ENCODE results near the gene SLC10A3. TPM values are rescaled to one million over a fixed set of nuclear protein-coding genes. Genes with fewer than 3 reads are reported as not detected.

SLC10A3 gene
- total RNA-seq, 2 experiments from 2014 or later: 15.7 to 16.4 TPM

GRCh38 chrX:154516656-154517100 lies 26.2 kb upstream of the SLC10A3 start:
- Mint-ChIP-seq H3K27me3 (no peaks in the 10 kb centered on the region), H3K36me3 (ENCODE audit: low read depth) (peaks cover 10% of the 10 kb centered on the region), H3K27ac (peak overlapping the region; percentile 91), H3K4me3 (peak overlapping the region; percentile 89), H3K9me3 (no peaks in the 10 kb centered on the region), H3K4me1 (ENCODE audit: low read depth) (peaks cover 21% of the 10 kb centered on the region)
- CTCF ChIA-PET: interaction anchor here (2.5 kb wide), 1 partner anchor 10 kb away, joined by 8 read pairs; no protein-coding TSS in a partner anchor
- Histone ChIP-seq H3K4me1 (ENCODE audit: insufficient read depth, low read length) (peaks cover 39% of the 10 kb centered on the region), H3K27me3 (ENCODE audit: control insufficient read depth in 1 of 2, insufficient read depth in 2 of 2, low read length in 2 of 2) (no peaks in the 10 kb centered on the region), H3K27ac (ENCODE audit: low read depth in 1 of 2, low read length in 2 of 2) (peak overlapping the region; percentile 35 to 44), H3K36me3 (ENCODE audit: insufficient read depth, low read length) (no peaks in the 10 kb centered on the region), H3K4me3 (ENCODE audit: low read length) (peak overlapping the region; percentile 62), H3K9me3 (ENCODE audit: control insufficient read depth in 1 of 2, insufficient read depth in 1 of 2, low read length in 2 of 2) (no peaks in the 10 kb centered on the region)
- POLR2A ChIA-PET: interaction anchor here (0.6 to 3.8 kb wide), 14 partner anchors 10 to 420 kb away, joined by 3 to 35 read pairs (median 4); partner anchors contain the start of genes FLNA, LAGE3, RPL10 and SLC10A3
- DNase-seq (peak in 3 of 14 experiments; percentile 24 to 56 (median 50)), ATAC-seq (ENCODE audit: poor library complexity) (peak; percentile 18)
- TF ChIP-seq, protein P1, sequence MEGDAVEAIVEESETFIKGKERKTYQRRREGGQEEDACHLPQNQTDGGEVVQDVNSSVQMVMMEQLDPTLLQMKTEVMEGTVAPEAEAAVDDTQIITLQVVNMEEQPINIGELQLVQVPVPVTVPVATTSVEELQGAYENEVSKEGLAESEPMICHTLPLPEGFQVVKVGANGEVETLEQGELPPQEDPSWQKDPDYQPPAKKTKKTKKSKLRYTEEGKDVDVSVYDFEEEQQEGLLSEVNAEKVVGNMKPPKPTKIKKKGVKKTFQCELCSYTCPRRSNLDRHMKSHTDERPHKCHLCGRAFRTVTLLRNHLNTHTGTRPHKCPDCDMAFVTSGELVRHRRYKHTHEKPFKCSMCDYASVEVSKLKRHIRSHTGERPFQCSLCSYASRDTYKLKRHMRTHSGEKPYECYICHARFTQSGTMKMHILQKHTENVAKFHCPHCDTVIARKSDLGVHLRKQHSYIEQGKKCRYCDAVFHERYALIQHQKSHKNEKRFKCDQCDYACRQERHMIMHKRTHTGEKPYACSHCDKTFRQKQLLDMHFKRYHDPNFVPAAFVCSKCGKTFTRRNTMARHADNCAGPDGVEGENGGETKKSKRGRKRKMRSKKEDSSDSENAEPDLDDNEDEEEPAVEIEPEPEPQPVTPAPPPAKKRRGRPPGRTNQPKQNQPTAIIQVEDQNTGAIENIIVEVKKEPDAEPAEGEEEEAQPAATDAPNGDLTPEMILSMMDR (IDR thresholded peaks at IDR 0.05): no peak
- intact Hi-C loops (cut with DNase I, micrococcal nuclease): loop anchor here in 1 of 2 experiments (2.0 to 5.0 kb wide), 3 partner anchors 16 to 39 kb away; partner anchors contain the start of gene LAGE3

DNA sequence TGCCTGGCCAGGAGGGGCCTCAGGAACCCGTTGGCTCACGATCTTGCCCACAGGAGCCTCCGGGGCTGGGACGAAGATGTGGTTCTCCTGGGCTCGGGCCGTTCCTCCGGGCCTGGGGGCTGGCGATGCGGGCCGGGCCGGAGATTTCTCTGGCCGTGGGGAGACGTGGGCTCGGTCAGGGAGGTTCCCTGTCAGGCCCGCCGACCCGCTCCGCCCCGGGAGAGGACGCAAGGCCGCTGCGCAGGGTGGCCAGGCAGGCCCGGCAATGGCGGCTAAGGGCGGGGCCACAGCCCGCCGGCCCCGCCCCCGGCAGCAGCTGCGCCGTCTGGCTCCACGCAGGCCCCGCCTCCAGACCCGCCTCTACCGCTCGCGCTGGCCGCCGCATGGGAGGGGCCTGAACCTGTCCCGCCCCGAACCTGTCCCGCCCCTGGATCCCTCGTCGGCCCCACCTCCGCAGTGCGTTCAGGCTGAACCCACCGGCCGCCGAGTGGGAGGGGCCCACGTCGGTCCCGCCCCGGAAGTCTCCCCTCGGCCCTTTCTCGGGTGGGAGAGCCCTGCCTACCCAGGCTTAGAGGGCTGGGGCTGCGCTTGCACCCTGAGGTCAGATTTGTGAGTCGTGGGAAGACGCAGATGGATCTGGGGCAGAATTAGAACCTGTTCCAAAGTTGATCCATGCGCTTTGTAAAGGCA lies 25.7 kb upstream of the SLC10A3 start, which contains the start of gene FAM3A:
Gene FAM3A (minus strand): TSS at position 267 of the 690 bp plus-strand sequence. CDS start 460 bp downstream, outside the sequence.
- POLR2A ChIA-PET: interaction anchor here (0.6 to 3.8 kb wide), 18 partner anchors 11 to 419 kb away, joined by 3 to 35 read pairs (median 3); partner anchors contain the start of genes FLNA, LAGE3, RPL10 and SLC10A3
- no peaks in the 10 kb centered on the region for H3K9me3 ChIP-seq (ENCODE audit: control insufficient read depth in 1 of 2, insufficient read depth in 1 of 2, low read length in 2 of 2)
- H3K4me1 ChIP-seq (ENCODE audit: insufficient read depth, low read length): peaks cover 44% of the 10 kb centered on the region
- H3K27me3 Mint-ChIP-seq: no peaks in the 10 kb centered on the region
- CTCF ChIA-PET: interaction anchor here (2.5 kb wide), 1 partner anchor 11 kb away, joined by 8 read pairs; no protein-coding TSS in a partner anchor
- intact Hi-C loops (cut with DNase I, micrococcal nuclease): loop anchor here in 1 of 2 experiments (2.0 to 5.0 kb wide), 3 partner anchors 17 to 39 kb away; partner anchors contain the start of gene LAGE3
- H3K27ac ChIP-seq (ENCODE audit: low read depth in 1 of 2, low read length in 2 of 2): peak within 1 kb of the TSS; percentile 41 to 76
- TF ChIP-seq, protein P1 (IDR thresholded peaks at IDR 0.05): no peak
- peaks cover 22% of the 10 kb centered on the region for H3K4me1 Mint-ChIP-seq (ENCODE audit: low read depth)
- peak within 1 kb of the TSS; percentile 78 for H3K4me3 ChIP-seq (ENCODE audit: low read length)
- DNase-seq: peak; percentile 88 to 95 (median 92)
- peaks cover 11% of the 10 kb centered on the region for H3K36me3 Mint-ChIP-seq (ENCODE audit: low read depth)
- H3K9me3 Mint-ChIP-seq: no peaks in the 10 kb centered on the region
- H3K27ac Mint-ChIP-seq: peak within 1 kb of the TSS; percentile 91
- no peaks in the 10 kb centered on the region for H3K36me3 ChIP-seq (ENCODE audit: insufficient read depth, low read length)
- ATAC-seq (ENCODE audit: poor library complexity): peak; percentile 95
- H3K4me3 Mint-ChIP-seq: peak within 1 kb of the TSS; percentile 89
- no peaks in the 10 kb centered on the region for H3K27me3 ChIP-seq (ENCODE audit: control insufficient read depth in 1 of 2, insufficient read depth in 2 of 2, low read length in 2 of 2)

- POLR2A ChIA-PET: interaction anchor here (0.8 to 3.8 kb wide), 12 partner anchors 11 to 146 kb away, joined by 3 to 35 read pairs (median 4); partner anchors contain the start of genes LAGE3, RPL10, SLC10A3 and UBL4A
- peak overlapping the region; percentile 78 for H3K4me3 ChIP-seq (ENCODE audit: low read length)
- Mint-ChIP-seq H3K9me3 (no peaks in the 10 kb centered on the region), H3K36me3 (ENCODE audit: low read depth) (peaks cover 15% of the 10 kb centered on the region), H3K4me1 (ENCODE audit: low read depth) (peaks cover 27% of the 10 kb centered on the region), H3K4me3 (peak overlapping the region; percentile 86), H3K27ac (peak overlapping the region; percentile 81), H3K27me3 (no peaks in the 10 kb centered on the region)
- H3K27ac ChIP-seq (ENCODE audit: low read depth in 1 of 2, low read length in 2 of 2): peak overlapping the region; percentile 41 to 76
- peaks cover 46% of the 10 kb centered on the region for H3K4me1 ChIP-seq (ENCODE audit: insufficient read depth, low read length)
- CTCF ChIA-PET: no interaction called here
- no peaks in the 10 kb centered on the region for H3K9me3 ChIP-seq (ENCODE audit: control insufficient read depth in 1 of 2, insufficient read depth in 1 of 2, low read length in 2 of 2)
- no peaks in the 10 kb centered on the region for H3K36me3 ChIP-seq (ENCODE audit: insufficient read depth, low read length)
- intact Hi-C loops (cut with DNase I, micrococcal nuclease): loop anchor here in 1 of 2 experiments (5.0 kb wide), 1 partner anchor 38 kb away; the partner anchor contains the start of gene LAGE3
- no peaks in the 10 kb centered on the region for H3K27me3 ChIP-seq (ENCODE audit: control insufficient read depth in 1 of 2, insufficient read depth in 2 of 2, low read length in 2 of 2)
- ATAC-seq (ENCODE audit: poor library complexity) (no peak), DNase-seq (peak in 5 of 14 experiments; percentile 11 to 58 (median 36))
- TF ChIP-seq, protein P1 (IDR thresholded peaks at IDR 0.05): no peak
Measured at GRCh38 chrX:154515090-154515965, 24.9 kb upstream of the SLC10A3 start.
